HG03439 (cell line): Measurements from ENCODE around the gene FLNA.
"Not testable (repeated sequence)": the region's sequence is repeated elsewhere in the genome, so short reads cannot be mapped to it uniquely, and the experiment has no call there.

Experiments
- ATAC-seq: cut with Tn5 transposase; IDR thresholded peaks from one replicate; pipeline ENCODE4 v1.9.1; 2021; ENCODE audit warnings: mild to moderate bottlenecking, moderate library complexity; ENCODE audit not compliant: unreplicated experiment

FLNA gene

GRCh38 chrX:154308108-154308946, 66.1 kb downstream of the FLNA start:
- no peak for ATAC-seq

- ATAC-seq, result no peak
These were observed 67.2 kb downstream of the FLNA start for GRCh38 chrX:154307202-154307601.

- ATAC-seq, result no peak
These were observed 68.8 kb downstream of the FLNA start for GRCh38 chrX:154305541-154306205.

- ATAC-seq, result no peak
These were observed 69.6 kb downstream of the FLNA start for GRCh38 chrX:154304846-154305245.

GRCh38 chrX:154303476-154303875, 71.0 kb downstream of the FLNA start:
- ATAC-seq, result no peak

- not testable (repeated sequence) for ATAC-seq
These were observed 71.4 kb downstream of the FLNA start for GRCh38 chrX:154302998-154303397.

GRCh38 chrX:154300816-154301215, 73.6 kb downstream of the FLNA start:
- ATAC-seq, result no peak
